HL-60 (cell line): Measurements from ENCODE around the gene HINT2.

ENCODE experiments used
- GABPA ChIP-seq: IDR thresholded peaks from 2 replicates; pipeline ENCODE4 v1.6.1; 2012; ENCODE audit warnings: low read depth
- POLR2AphosphoS5 ChIP-seq: IDR thresholded peaks from 2 replicates; pipeline ENCODE4 v1.6.1; 2012; ENCODE audit warnings: low read depth
- SPI1 ChIP-seq: IDR thresholded peaks from 2 replicates; pipeline ENCODE4 v1.6.1; 2012; ENCODE audit warnings: low read depth, mild to moderate bottlenecking, borderline replicate concordance
- TF ChIP-seq, protein P1 (sequence below): IDR thresholded peaks from one replicate; pipeline ENCODE4 v1.5.1; 2011; ENCODE audit warnings: low read length, control low read depth, inconsistent platforms; ENCODE audit not compliant: insufficient read depth
- TF ChIP-seq, protein P2 (sequence below): IDR thresholded peaks from 2 replicates; pipeline ENCODE4 v1.6.1; 2012; ENCODE audit warnings: low read depth; ENCODE audit not compliant: insufficient replicate concordance

DNA sequence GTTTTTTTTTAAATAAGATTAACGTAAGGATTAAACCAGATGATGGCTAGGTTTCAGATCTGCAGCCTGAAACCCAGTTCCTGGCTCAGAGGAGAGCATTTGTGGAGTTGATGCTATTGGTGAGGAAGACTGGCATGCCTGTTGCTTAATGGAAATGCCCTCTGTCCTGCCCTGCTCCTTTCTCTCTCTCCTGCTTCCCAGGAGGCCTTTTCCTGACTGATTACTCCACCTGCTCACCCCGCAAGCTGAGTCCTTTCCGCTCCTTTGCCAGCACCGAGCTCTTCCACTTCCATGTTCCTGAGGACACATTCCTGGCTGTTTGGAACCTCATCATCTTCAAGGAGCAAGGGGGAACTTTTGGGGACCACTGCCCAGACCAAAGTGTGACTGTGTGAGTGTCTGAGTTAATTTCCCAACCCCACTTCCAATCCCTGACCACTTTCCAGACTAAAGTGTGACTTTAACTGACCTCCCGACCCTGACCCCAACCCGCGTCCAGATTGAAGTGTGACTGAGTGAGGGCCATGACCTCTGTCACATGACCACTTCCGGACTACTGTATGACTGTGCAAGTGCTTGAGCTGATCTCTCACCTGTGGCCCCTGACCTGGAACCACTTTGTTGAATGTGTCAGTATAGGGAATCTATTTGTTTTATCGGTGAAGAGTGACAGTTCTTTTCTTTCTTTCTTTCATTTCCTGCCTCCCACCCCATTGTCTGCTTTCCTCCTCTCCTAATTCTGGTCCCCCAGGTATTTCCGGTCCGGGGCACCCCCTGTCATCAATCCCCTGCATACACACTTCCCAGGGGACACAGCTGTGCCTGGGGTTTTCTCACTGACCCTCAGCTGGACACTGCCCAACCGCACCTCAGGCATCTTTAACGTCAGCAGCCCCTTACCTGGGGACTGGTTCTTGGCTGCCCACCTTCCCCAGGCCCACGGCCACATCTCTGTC, 19.7 kb upstream of the HINT2 start:
- TF ChIP-seq, protein P1, sequence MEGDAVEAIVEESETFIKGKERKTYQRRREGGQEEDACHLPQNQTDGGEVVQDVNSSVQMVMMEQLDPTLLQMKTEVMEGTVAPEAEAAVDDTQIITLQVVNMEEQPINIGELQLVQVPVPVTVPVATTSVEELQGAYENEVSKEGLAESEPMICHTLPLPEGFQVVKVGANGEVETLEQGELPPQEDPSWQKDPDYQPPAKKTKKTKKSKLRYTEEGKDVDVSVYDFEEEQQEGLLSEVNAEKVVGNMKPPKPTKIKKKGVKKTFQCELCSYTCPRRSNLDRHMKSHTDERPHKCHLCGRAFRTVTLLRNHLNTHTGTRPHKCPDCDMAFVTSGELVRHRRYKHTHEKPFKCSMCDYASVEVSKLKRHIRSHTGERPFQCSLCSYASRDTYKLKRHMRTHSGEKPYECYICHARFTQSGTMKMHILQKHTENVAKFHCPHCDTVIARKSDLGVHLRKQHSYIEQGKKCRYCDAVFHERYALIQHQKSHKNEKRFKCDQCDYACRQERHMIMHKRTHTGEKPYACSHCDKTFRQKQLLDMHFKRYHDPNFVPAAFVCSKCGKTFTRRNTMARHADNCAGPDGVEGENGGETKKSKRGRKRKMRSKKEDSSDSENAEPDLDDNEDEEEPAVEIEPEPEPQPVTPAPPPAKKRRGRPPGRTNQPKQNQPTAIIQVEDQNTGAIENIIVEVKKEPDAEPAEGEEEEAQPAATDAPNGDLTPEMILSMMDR, result no peak
- TF ChIP-seq, protein P2, sequence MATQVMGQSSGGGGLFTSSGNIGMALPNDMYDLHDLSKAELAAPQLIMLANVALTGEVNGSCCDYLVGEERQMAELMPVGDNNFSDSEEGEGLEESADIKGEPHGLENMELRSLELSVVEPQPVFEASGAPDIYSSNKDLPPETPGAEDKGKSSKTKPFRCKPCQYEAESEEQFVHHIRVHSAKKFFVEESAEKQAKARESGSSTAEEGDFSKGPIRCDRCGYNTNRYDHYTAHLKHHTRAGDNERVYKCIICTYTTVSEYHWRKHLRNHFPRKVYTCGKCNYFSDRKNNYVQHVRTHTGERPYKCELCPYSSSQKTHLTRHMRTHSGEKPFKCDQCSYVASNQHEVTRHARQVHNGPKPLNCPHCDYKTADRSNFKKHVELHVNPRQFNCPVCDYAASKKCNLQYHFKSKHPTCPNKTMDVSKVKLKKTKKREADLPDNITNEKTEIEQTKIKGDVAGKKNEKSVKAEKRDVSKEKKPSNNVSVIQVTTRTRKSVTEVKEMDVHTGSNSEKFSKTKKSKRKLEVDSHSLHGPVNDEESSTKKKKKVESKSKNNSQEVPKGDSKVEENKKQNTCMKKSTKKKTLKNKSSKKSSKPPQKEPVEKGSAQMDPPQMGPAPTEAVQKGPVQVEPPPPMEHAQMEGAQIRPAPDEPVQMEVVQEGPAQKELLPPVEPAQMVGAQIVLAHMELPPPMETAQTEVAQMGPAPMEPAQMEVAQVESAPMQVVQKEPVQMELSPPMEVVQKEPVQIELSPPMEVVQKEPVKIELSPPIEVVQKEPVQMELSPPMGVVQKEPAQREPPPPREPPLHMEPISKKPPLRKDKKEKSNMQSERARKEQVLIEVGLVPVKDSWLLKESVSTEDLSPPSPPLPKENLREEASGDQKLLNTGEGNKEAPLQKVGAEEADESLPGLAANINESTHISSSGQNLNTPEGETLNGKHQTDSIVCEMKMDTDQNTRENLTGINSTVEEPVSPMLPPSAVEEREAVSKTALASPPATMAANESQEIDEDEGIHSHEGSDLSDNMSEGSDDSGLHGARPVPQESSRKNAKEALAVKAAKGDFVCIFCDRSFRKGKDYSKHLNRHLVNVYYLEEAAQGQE, result no peak
- TF ChIP-seq GABPA (no peak), POLR2AphosphoS5 (no peak), SPI1 (no peak)
